KBM-7 (cell line): ENCODE measurements around the gene HK1.
"Not testable (repeated sequence)": the region's sequence is repeated elsewhere in the genome, so short reads cannot be mapped to it uniquely, and the experiment has no call there.

Experiments used
- DNase-seq: peaks from one replicate; pipeline ENCODE4 v3.0.0-alpha.2; 2015
- in situ Hi-C: fragments of 300-500 bp; cut with MboI; formaldehyde crosslinking; loops from 2 replicates; pipeline ENCODE4 v1.14.3; 2020; ENCODE audit warnings: low sequenced_read_pairs, low pct_unique_long_range_greater_than_20kb, mixed read lengths

The HK1 gene

GRCh38 chr10:69287181-69287580, 8.9 kb downstream of the HK1 start:
- in situ Hi-C loops = no loop called here
- peak; percentile 21 for DNase-seq

GRCh38 chr10:69290993-69291392, 12.7 kb downstream of the HK1 start:
- DNase-seq = no peak
- in situ Hi-C loops = no loop called here

DNA sequence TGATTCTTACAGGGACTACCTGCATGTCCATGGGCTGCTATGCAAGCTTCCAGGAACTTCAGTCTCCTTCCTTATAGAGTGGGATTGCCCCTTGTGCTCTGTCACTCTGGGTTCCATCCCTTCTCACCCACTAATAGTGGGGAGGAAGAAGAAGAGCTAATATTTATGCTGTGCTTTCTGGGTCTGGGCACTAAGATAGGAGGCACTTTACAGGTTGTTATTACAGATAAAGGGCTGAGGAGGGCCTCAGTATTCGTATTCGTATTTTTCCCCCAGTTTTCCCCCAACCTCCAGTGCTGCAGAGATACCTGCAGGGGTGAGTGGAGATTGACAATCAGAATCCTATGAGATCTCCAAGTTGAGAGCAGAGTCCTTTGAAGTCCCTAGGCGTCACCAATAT, 14.2 kb downstream of the HK1 start:
- no peak for DNase-seq
- in situ Hi-C loops = no loop called here

DNA sequence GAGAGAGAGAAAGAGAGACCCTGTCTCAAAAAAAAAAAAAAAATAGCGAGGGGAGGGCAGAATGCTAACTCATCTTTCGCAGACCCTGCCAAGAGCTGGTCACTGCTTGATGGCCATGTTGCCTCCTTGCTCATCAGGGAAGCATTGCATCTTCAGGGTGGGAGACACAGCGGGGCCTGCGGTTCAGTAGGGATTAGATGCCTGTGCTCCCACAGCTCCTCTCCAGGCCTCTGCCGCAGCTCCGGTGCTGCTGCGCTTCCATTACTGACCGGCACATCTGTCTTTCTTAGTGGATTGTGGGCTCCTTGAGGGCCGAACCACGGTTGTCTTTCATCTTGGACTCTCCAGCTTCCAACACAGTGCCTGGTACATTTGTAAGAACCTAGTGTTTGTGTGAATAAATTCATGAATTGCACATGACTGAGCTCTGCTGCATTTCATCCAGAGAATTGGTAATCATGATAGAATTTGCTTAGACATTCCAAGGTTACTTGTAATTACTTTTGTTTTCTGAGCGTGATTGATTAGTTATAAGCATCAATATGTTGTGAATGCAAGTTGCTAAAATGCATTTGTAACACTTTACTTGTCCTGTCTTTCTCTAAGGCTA, 16.8 kb downstream of the HK1 start:
- in situ Hi-C loops = no loop called here

GRCh38 chr10:69303632-69304051, 25.3 kb downstream of the HK1 start:
- in situ Hi-C loops = no loop called here
- no peak for DNase-seq

More for the DNA sequence above, 16.8 kb downstream of the HK1 start:
- DNase-seq = no peak

DNA sequence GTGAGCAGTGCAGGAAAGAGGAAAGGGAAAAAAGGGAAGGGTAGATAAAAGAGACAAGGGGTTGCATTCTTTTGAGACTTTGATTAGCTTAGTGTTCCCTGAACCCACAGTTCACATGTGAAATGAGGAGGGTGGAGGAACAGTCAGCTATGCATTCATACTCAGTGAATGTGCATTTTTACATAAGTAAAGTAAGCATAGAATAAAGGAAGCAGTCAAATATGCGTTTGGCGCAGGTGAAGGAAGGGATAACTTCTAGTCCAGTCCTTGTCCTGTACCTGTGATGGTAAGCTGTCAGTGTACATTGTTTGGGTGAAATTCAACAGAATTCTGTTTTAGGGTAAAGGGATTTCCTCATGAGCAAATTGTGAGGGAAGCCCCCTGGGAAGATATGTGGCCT, 28.1 kb downstream of the HK1 start:
- DNase-seq = no peak
- in situ Hi-C loops = no loop called here

- in situ Hi-C loops = no loop called here
- no peak for DNase-seq
These were observed 29.1 kb downstream of the HK1 start for GRCh38 chr10:69307434-69307833.

- DNase-seq, in situ Hi-C loops: not testable (repeated sequence)
These were observed 30.0 kb downstream of the HK1 start for GRCh38 chr10:69308304-69308703.

GRCh38 chr10:69311309-69311708, 33.0 kb downstream of the HK1 start:
- DNase-seq = no peak
- in situ Hi-C loops = no loop called here

DNA sequence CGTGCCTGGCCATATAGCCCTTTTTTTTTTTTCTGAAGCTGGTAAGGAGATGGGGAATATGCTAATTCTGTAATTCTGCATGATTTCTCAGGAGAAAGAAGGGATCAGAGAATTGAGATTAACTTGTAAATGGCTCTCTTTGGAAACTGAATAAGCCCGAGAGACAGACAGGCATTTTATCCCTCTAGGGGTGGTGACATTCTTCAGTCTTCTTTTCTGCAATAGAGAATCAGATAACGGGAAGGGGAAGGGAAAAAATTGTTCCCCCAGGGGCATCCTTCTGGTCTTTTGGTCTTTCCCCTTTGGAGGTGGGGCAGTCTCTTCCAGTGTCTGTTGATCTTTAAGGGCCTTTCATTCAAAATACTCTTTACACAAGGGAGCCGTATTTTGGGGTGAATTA, 34.2 kb downstream of the HK1 start:
- in situ Hi-C loops = no loop called here
- DNase-seq = no peak

DNA sequence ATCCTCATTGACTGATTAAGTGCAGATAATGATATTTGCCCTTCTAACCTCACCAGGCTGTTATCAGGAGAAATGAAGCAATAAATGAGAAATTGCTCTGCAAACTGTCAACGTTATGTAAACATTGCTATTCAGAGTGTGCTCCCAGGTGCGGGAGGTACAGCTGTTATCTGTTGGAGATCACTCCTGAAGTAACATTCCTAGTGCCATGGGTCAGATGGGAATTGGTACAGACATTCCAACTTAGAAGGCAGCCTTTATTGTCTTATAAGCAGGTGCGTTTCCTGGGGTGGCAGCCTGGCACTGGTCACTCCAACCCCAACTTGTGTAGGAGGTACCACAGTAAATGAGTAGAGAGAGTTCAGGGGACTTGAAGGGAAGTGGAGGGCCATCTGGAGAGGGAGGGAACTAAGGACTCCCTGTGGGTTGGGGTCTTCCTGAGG, 36.8 kb downstream of the HK1 start:
- in situ Hi-C loops = no loop called here
- DNase-seq = no peak

DNA sequence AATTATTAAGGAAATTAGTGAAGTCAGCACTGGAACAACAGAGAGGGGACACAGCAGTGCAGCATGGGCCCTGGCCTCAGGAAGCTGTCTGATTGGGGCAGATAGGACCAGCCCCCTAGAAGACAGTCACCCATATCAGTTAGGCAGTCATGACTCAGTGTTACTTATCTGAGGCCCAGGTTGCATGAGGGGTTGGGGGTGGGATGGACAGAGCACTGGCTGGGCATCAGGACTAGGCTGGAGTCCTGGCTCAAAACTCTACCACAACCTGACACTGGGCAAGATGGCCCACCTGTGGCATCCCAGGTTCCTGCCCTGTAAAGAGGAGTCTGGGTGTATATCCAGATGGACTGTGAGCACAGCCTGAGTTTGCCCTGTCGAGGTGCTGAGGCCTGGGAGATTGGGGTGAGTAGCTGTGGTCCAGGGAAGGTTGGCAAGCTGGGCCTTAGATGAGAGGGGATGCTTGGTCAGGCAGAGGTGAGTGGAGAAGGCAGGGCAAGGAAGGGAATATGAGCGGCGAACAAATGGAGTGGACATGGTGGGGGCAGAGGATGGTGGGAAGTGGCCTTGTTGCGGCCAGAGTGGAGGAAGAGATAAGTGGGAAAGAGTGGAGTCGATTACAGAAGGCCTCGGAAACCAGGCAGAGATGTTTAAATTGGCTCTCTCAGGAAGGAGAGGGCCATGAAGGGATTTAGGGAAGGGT, 37.5 kb downstream of the HK1 start:
- in situ Hi-C loops = no loop called here

GRCh38 chr10:69316313-69317059, 38.2 kb downstream of the HK1 start:
- in situ Hi-C loops = no loop called here
- no peak for DNase-seq

More for the DNA sequence above, 37.5 kb downstream of the HK1 start:
- no peak for DNase-seq

GRCh38 chr10:69317175-69317604, 38.9 kb downstream of the HK1 start:
- in situ Hi-C loops = no loop called here

DNA sequence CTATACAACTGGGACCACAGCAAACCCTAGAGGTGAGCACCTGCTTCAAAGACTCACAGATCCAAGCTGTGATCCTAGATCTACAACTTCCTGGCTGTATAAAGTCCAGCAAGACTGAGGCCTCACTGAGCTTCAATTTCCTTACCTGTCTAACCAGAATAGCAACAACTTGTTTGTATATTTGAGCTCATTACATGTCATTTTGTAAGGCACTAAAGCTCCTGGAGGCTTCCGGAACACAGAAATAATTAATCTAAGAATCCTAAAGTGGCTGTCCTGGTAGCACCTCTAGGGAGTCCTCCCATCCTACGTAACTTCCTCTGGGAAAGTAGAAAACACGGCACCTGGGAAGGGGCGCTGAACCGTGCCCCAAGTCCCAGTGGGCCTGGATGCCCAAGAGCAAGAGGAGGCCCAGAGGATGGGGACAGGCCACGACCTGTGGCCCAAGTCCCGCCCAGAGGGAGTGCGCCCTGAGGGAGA, 39.4 kb downstream of the HK1 start:
- no peak for DNase-seq
- in situ Hi-C loops = no loop called here

More at GRCh38 chr10:69317175-69317604, 38.9 kb downstream of the HK1 start:
- DNase-seq = no peak

DNA sequence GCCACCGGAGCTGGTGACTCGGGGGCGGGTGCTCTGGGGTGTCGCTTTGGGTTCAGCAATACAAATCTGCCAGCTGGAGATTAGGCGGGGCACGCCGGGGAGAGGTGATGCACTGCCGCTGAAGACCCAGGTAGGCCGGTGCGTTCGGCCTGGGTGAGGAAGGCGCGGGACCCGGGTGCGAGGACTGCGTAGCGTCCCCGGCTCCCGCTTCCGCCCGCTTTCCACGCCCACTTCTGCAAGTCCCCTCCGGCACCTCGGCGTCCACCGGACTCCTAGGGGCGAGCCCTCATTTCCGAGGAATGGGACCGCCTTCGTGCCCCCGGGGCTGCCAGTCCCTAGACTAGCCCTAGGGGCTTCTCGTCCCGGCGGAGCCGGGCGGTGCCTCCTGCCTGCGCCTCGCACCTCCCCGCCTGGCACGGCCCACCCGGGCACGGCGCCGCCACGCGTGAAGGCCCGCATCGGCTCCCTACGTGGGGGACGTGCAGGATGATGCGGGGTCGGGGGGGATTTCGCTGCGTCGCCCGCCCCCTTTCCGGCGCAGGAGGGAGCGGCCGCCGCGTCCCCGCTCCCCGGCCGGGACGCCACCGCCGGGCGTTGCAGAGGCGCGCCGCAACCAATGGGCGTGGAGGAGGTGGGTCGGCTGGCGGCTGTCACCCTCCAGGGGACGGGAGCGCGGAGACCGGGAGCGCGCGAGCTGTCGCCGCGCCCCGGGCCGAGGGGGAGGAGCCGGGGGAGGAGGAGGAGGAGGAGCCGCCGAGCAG, 40.0 kb downstream of the HK1 start:
- DNase-seq = peak; percentile 90
- in situ Hi-C loops = no loop called here

- in situ Hi-C loops = no loop called here
These were observed 40.8 kb downstream of the HK1 start for GRCh38 chr10:69318867-69319727.

DNA sequence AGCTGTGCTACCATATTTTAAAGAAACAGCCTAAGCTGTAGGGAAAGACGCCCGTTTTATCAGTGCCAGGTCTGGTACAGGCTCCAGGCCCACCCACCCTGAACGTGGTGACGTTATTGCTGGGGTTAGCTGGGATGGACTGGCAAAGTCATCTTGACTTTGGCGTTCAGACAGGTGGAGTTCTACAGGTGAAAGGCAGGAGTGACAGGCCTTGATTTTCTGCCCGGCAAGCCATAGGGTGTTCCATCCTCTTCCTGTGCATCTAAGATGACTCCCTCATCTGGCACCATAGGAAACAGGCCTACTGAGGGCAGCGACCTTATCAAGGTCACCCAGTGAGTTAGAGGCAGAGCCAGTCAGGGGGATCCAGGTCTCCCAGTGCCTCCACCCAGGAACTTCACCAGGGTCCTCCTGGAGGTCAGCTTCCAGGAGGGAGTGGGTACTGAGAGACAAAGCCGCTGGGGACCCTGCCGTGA, 41.6 kb downstream of the HK1 start:
- in situ Hi-C loops = no loop called here
- DNase-seq = no peak

More at GRCh38 chr10:69318867-69319727, 40.8 kb downstream of the HK1 start:
- peak; percentile 46 for DNase-seq
